ENCODE results near the gene POFUT1.

DNA sequence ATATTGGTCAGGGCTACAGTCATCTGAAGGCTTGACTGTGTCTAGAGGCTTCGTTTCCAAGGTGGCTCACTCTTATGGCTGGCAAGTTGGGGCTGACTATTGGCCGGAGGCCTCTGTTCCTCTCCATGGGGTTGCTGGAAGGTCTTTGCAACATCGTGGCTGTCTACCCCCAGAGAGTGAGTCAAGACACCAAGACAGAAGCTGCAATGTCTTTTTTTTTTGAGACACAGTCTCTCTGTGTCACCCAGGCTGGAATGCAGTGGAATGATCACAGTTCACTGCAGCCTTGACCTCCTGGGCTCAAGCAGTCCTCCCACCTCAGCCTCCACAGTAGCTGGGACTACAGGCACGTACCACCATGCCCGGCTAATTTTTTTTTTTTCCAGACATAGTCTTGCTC is 40.4 kb downstream of the POFUT1 start:
- no peak for TF ChIP-seq MYC (IDR thresholded peaks at IDR 0.05; ENCODE audit: low read depth, low read length)
- no peak for TF ChIP-seq CTCF (IDR thresholded peaks at IDR 0.05; ENCODE audit: extremely low read depth in 1 of 2, insufficient read depth in 1 of 2, low read depth in 1 of 2, low read length in 2 of 2)
- no peak for TF ChIP-seq EZH2 (IDR thresholded peaks at IDR 0.05; ENCODE audit: borderline replicate concordance, low read depth, low read length, severe bottlenecking)
- TF ChIP-seq GATA2 (IDR thresholded peaks at IDR 0.05; ENCODE audit: insufficient read depth, insufficient read length, low read depth, low read length) = no peak
- TF ChIP-seq POLR2A (IDR thresholded peaks at IDR 0.05; ENCODE audit: low read depth, low read length) = no peak
- TF ChIP-seq POLR2AphosphoS5 (IDR thresholded peaks at IDR 0.05; ENCODE audit: insufficient read depth, low read depth, low read length) = no peak
- TF ChIP-seq FOS (IDR thresholded peaks at IDR 0.05; ENCODE audit: borderline replicate concordance, insufficient read depth, low read length) = no peak
